ENCODE data around the gene CPT1B.

Gene CPT1B

DNA sequence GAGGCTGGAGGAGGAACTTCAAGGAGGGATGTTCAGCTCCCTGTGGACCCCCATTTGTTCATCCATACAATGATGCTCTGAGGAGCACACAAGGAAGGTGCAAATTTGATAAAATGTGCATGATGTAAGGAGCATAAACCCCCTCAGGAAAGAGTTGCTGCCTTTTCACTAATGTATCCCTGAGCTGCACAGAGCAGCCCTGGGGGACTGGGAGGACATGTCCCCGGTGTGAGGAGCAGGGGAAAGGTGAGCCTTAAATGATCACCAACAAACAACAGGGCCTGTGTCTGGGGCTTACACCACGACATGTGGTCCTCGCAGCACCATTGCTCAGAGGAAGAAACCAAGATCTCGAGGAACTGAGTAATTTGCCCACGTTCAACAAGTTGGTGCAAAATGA lies 18.9 kb upstream of the CPT1B start:
- TF ChIP-seq ZFX (IDR thresholded peaks at IDR 0.05; ENCODE audit: borderline replicate concordance), result no peak
- TF ChIP-seq, protein P1, sequence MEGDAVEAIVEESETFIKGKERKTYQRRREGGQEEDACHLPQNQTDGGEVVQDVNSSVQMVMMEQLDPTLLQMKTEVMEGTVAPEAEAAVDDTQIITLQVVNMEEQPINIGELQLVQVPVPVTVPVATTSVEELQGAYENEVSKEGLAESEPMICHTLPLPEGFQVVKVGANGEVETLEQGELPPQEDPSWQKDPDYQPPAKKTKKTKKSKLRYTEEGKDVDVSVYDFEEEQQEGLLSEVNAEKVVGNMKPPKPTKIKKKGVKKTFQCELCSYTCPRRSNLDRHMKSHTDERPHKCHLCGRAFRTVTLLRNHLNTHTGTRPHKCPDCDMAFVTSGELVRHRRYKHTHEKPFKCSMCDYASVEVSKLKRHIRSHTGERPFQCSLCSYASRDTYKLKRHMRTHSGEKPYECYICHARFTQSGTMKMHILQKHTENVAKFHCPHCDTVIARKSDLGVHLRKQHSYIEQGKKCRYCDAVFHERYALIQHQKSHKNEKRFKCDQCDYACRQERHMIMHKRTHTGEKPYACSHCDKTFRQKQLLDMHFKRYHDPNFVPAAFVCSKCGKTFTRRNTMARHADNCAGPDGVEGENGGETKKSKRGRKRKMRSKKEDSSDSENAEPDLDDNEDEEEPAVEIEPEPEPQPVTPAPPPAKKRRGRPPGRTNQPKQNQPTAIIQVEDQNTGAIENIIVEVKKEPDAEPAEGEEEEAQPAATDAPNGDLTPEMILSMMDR (IDR thresholded peaks at IDR 0.05), result no peak
- H3K27ac ChIP-seq, result no peak overlapping the region

DNA sequence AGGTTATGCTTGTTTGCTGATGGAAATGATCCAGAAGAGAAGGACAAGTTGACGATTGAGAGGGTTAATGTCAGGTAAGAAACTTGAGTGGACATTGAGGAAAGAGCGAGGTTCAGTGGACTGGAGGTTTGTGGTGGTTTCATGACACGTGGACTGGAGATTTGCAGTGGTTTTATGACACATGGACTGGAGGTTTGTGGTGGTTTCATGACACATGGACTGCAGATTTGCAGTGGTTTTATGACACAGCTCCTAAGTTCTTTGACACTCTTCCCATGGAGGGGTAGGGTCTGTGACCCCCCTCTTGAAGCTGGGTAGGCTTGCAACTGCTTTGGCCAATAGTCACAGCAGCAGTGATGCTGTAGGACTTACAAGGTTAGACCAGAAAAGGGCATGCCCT lies 17.0 kb upstream of the CPT1B start:
- TF ChIP-seq, protein P1 (IDR thresholded peaks at IDR 0.05), result no peak
- TF ChIP-seq ZFX (IDR thresholded peaks at IDR 0.05; ENCODE audit: borderline replicate concordance), result no peak
- no peak overlapping the region for H3K27ac ChIP-seq

DNA sequence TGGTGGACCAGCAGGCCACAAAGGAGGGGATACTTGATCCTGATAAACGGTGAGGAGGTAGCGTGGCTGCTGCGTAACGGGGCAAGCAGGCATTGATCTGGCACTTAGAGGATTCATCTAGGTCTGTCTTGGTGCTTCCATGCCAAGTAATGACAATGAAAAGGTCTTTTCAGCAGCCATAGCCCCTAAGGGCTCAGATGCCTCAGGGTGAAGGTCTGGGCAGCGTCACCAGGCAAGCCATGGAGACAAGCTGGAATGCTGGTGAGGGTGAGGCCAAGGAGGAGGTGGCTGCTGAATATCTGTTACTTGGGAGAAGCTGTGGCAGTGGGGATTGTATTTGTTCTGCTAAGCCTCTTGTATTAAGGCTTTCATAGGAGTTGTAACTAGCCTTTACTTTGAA lies 9.2 kb upstream of the CPT1B start:
- TF ChIP-seq, protein P1 (IDR thresholded peaks at IDR 0.05), result no peak
- TF ChIP-seq ZFX (IDR thresholded peaks at IDR 0.05; ENCODE audit: borderline replicate concordance), result no peak
- no peak overlapping the region for H3K27ac ChIP-seq

DNA sequence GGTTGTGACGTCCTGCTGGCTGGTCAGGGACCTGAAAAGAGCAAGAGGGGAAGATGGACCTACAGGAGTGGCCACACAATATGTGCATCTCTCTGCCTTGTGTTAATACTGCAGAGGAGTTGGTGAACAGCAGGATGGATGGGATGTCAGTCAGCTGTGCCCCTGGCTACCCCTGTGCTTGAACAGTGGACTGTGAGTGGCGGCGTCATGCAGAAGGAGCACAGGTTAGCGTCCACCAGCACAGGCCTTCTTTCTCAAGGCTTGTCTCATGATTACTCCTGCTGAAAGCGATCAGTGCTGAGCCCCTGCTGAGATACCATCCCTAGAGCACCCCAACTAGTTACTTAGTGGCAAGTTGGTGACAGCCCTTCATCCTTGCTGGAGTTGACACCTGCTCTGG lies 8.2 kb upstream of the CPT1B start:
- H3K27ac ChIP-seq, result no peak overlapping the region
- no peak for TF ChIP-seq ZFX (IDR thresholded peaks at IDR 0.05; ENCODE audit: borderline replicate concordance)
- TF ChIP-seq, protein P1 (IDR thresholded peaks at IDR 0.05), result no peak

DNA sequence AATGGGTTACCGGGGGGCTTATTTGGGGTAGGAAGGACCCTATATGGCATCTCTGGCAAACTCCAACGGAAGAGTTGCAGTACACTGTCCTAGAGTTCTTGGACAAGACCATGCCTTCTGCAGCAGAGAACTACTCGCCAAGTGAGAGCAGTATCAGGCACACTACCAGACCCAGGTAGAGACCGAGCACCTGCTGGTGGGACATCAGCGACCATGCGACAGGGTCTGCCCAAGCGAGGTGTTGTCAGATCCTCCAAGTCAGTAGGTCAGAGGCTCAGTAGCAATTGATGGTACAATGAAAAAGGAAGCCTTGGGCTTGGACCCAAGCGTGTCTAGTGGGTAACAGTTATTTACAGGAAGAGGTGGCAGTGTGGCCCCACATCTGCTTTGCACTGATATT lies 7.6 kb upstream of the CPT1B start:
- TF ChIP-seq, protein P1 (IDR thresholded peaks at IDR 0.05), result no peak

DNA sequence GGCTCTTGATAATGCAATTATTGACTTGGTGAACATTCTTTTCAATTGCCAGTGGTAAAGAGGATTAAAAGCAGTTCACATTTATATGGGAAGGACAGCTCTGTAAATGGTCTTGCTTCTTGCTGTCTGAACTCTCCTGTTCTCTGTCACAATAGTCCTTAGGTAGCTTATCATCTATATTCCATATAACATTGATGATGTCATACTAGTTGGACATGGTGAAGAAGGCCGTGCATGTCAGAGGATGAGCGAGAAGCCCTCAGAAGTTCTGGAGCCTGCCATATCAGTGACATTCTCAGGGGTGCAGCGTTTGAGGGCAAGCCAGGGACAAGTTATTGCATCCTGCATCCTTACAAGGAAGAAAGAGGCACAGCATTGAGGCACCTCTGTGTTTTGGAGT lies 7.0 kb upstream of the CPT1B start:
- H3K27ac ChIP-seq, result no peak overlapping the region
- no peak for TF ChIP-seq ZFX (IDR thresholded peaks at IDR 0.05; ENCODE audit: borderline replicate concordance)
- TF ChIP-seq, protein P1 (IDR thresholded peaks at IDR 0.05), result no peak

More for the DNA sequence above, 7.6 kb upstream of the CPT1B start:
- H3K27ac ChIP-seq, result no peak overlapping the region

DNA sequence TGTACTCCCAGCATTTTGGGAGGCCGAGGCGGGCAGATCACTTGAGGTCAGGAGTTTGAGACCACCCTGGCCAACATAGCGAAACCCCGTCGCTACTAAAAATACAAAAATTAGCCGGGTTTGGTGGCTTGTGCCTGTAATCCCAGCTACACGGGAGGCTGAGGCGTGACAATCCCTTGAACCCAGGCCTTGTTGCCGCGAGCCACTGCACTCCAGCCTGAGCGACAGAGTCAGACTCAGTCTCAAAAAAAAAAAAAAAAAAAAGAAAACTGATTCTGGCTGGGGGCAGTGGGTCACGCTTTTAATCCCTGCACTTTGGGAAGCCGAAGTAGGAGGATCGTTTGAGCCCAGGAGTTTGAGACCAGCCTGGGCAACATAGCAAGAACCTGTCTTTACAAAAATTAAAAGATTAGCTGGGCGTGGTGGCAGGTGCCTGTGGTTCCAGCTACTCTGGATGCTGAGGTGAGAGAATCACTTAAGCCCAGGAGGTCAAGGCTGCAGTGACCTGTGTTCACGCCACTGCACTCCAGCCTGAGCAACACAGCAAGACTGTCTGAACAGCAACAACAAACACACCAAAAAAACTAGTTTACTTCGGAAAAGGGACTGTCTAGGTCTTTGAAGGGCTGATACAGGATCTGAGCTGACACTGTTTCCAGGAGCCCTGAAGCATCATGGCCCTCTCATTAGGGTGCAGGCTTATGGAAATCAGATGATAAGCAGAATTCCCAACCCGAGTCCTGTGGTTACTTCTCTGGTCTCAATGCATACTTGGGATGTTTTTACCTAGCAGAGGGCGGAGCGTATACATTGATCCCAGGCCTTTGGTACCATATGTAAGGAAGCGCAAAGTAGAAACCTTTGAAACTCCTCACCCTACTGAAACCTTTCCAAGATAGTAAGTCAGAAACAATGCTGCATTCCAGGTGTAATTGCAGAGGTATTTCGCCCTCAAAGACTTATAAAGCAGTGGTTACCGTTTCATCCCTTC lies 6.2 kb upstream of the CPT1B start:
- TF ChIP-seq, protein P1 (IDR thresholded peaks at IDR 0.05), result no peak
- no peak for TF ChIP-seq ZFX (IDR thresholded peaks at IDR 0.05; ENCODE audit: borderline replicate concordance)
- no peak overlapping the region for H3K27ac ChIP-seq

All from 22Rv1 (cell line).